Cardiac muscle cell (in vitro differentiated cells and primary cell): ENCODE results near the gene ZNF563. TPM values are rescaled to one million over a fixed set of nuclear protein-coding genes. Genes with fewer than 3 reads are reported as not detected.
A peak's percentile ranks its signal among the peaks of the same experiment; 100 is the strongest.
"Not testable (repeated sequence)": the region's sequence is repeated elsewhere in the genome, so short reads cannot be mapped to it uniquely, and the experiment has no call there.

Experiments
- DNase-seq, 2 donors: peaks; one replicate each; pipeline versions ENCODE4 v3.0.0 to v3.0.0-alpha.2; 2010 to 2017; ENCODE audit warnings: low read depth in 1 of 2, low spot score in 1 of 2
- H3K27ac ChIP-seq: fragments of 200-600 bp; sonication (generic); 2 replicates; pipeline ENCODE4 v1.5.1; 2016
- H3K27me3 ChIP-seq: fragments of 200-600 bp; sonication (generic); 2 replicates; pipeline ENCODE4 v1.6.0; 2016; ENCODE audit warnings: control low read depth
- H3K36me3 ChIP-seq: fragments of 200-600 bp; sonication (generic); 2 replicates; pipeline ENCODE4 v1.5.1; 2016; ENCODE audit warnings: control low read depth
- H3K4me1 ChIP-seq: fragments of 200-600 bp; sonication (generic); 2 replicates; pipeline ENCODE4 v1.8.1; 2017; ENCODE audit warnings: low read depth, mild to moderate bottlenecking, mixed run types
- H3K4me3 ChIP-seq: fragments of 200-600 bp; sonication (generic); 2 replicates; pipeline ENCODE4 v1.5.1; 2016; ENCODE audit warnings: mild to moderate bottlenecking
- H3K9me3 ChIP-seq: fragments of 200-600 bp; sonication (generic); 2 replicates; pipeline ENCODE4 v1.5.1; 2017; ENCODE audit warnings: low read depth, mild to moderate bottlenecking, control low read depth
- polyA plus RNA-seq: library from polyadenylated mRNA; unstranded; fragments of >200 nt; fragmentation: Nextera tagmentation; extraction: Ambion mirVana; gene quantifications from 2 replicates; pipeline ENCODE4 v1.2.1, GENCODE V29; 2016
- total RNA-seq: library from RNA; depleted of rRNA; stranded (reverse); fragments of >200 nt; gene quantifications from 2 replicates; pipeline ENCODE4 v1.2.3, GENCODE V29; 2016
- TF ChIP-seq, protein P1 (sequence below): IDR thresholded peaks from 2 replicates; pipeline ENCODE4 v1.5.1; 2012; ENCODE audit warnings: low read depth, mild to moderate bottlenecking, low read length

The ZNF563 gene
- total and polyA plus RNA-seq, 2 experiments from 2014 or later, result 5.0 to 7.7 TPM

DNA sequence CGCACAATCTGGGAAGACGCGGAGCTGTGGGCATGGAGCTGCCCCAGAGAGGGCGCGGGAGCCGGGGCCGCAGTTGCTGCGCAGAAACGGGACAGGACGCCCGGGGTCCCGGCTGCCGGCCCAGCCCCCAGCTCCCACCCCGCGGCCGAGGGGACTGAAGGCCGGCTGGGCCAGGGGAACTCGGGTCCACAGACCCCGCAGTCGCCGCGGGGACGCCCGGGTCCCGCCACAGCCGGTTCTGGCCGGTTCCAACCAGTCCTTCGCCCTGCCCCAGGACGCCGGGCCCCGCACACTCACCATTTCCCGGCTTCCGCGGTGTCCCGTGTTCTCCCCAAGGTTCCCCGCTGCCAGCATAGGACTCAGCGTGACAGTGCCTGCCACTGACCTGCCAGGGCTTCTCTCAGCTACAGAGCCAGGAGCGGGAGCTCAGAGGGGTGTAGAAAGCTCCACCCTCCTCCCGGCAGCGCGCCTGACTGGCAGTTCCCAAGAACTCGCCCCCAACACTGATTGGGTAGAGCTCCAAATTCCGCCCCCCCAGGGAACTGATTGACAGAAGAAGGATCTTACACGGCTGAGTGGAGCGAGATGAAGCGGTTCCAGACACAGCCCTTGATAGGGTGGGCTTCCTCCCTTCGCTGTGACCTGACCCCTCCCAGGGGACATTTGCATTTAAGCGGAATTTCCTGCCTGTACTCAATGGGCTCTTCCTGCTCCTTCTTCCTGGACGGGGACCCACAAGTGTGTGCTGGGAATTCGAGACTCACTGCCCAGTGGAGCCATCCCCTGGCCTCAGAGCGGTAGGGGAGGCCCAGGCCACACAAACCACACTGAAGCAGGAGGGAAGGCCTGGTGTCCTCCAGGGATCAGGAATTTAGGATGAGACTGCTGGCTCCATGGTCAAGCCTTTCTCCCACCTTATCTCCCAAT lies 32.1 kb upstream of the ZNF563 start, which contains the start of gene ZNF442:
Gene ZNF442, minus strand, starts transcription at position 448 of the 927 bp plus-strand sequence. CDS start 2,052 bp downstream, outside the sequence.
- TF ChIP-seq, protein P1, sequence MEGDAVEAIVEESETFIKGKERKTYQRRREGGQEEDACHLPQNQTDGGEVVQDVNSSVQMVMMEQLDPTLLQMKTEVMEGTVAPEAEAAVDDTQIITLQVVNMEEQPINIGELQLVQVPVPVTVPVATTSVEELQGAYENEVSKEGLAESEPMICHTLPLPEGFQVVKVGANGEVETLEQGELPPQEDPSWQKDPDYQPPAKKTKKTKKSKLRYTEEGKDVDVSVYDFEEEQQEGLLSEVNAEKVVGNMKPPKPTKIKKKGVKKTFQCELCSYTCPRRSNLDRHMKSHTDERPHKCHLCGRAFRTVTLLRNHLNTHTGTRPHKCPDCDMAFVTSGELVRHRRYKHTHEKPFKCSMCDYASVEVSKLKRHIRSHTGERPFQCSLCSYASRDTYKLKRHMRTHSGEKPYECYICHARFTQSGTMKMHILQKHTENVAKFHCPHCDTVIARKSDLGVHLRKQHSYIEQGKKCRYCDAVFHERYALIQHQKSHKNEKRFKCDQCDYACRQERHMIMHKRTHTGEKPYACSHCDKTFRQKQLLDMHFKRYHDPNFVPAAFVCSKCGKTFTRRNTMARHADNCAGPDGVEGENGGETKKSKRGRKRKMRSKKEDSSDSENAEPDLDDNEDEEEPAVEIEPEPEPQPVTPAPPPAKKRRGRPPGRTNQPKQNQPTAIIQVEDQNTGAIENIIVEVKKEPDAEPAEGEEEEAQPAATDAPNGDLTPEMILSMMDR, result peak; percentile 81
- H3K36me3 ChIP-seq, result no peaks in the 10 kb centered on the region
- H3K27me3 ChIP-seq, result no peaks in the 10 kb centered on the region
- peak; percentile 97 to 100 for DNase-seq
- H3K4me3 ChIP-seq, result peak within 1 kb of the TSS; percentile 72
- H3K27ac ChIP-seq, result peak within 1 kb of the TSS; percentile 79
- no peaks in the 10 kb centered on the region for H3K9me3 ChIP-seq
- H3K4me1 ChIP-seq, result no peaks in the 10 kb centered on the region

DNA sequence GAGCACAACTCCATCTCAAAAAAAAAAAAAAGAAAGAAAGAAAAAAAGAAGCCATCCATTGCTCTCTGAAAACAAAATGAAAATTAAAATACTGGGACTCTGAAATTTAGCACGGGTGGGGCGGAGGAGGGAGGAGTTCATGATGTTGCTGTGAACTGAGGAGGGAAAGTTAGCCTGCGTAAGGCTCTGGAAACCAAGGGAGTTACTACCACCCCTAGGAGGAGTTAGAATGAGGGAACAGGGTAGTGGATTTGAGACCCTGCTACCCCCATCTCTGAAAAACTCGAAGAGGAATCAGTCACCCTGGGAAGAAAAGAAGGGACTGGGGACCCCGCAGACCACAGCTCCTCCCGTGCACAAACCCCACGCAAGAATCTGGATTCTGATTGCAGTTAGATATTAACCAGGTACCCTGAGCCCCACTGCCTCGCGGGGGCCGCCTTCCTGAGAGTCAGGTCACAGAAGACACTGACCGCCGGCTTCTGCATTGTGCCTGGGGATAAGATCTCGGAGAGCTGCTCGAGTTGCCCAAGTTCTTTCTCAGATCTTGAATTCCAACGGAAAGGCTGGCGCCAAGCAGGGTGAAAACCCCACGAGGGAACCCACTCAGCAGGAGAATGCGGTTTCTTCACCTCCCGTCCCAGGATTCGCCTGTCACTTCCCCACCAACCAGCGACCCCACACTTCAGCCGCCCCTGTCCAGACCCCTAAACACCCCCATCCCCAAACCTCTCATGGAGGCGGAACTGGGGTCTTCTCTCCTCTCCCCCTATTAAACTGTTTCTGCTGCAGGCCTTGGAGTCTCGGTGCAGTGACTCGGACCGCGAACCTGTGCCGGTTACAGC lies 31.2 kb upstream of the ZNF563 start:
- no peaks in the 10 kb centered on the region for H3K4me1 ChIP-seq
- TF ChIP-seq, protein P1, result no peak
- H3K4me3 ChIP-seq, result peak overlapping the region; percentile 72
- H3K36me3 ChIP-seq, result no peaks in the 10 kb centered on the region
- H3K27me3 ChIP-seq, result no peaks in the 10 kb centered on the region
- no peaks in the 10 kb centered on the region for H3K9me3 ChIP-seq
- peak; percentile 27 to 29 for DNase-seq
- peak overlapping the region; percentile 79 for H3K27ac ChIP-seq

GRCh38 chr19:12362236-12362635 lies 28.8 kb upstream of the ZNF563 start:
- not testable (repeated sequence) for H3K9me3 ChIP-seq, DNase-seq, H3K4me3 ChIP-seq, H3K27me3 ChIP-seq, H3K4me1 ChIP-seq, H3K36me3 ChIP-seq, H3K27ac ChIP-seq

GRCh38 chr19:12353375-12353774 lies 19.9 kb upstream of the ZNF563 start:
- Histone ChIP-seq H3K4me3 (no peak overlapping the region), H3K9me3 (no peaks in the 10 kb centered on the region)
- DNase-seq, result no peak

DNA sequence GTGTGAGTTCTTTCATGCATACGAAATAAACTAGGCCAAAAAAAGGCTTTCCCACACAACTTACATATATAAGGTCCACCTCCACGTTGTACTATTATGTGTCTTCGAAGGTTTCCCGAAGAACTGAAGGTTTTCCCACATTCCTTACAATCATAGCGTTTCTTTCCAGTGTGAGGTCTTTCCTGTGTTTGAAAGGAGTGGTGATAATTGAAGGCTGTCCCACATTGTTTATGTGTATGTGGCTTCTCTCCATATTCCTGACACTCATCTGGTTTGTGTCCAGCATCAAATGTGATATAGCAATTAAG lies 17.4 kb upstream of the ZNF563 start:
- no peak overlapping the region for H3K4me3 ChIP-seq
- no peak for DNase-seq
- no peaks in the 10 kb centered on the region for H3K9me3 ChIP-seq
- H3K27ac ChIP-seq, result no peak overlapping the region
- H3K27me3 ChIP-seq, result no peaks in the 10 kb centered on the region
- TF ChIP-seq, protein P1, result no peak
- H3K4me1 ChIP-seq, result no peaks in the 10 kb centered on the region
- peaks cover 15% of the 10 kb centered on the region for H3K36me3 ChIP-seq

More at GRCh38 chr19:12353375-12353774, 19.9 kb upstream of the ZNF563 start:
- peaks cover 15% of the 10 kb centered on the region for H3K36me3 ChIP-seq
- H3K27ac ChIP-seq, result no peak overlapping the region
- TF ChIP-seq, protein P1, result no peak
- H3K27me3 ChIP-seq, result no peaks in the 10 kb centered on the region
- no peaks in the 10 kb centered on the region for H3K4me1 ChIP-seq
